ENCODE results near the gene CIB2. TPM values are rescaled to one million over a fixed set of nuclear protein-coding genes. Genes with fewer than 3 reads are reported as not detected.

Gene CIB2
- total RNA-seq, 2 experiments from 2014 or later = 1.4 to 2.2 TPM

Other genes with a start within 250 kb of the CIB2 start
- 100 to 1,000 TPM; 109 to 119 TPM for gene TBC1D2B, start 53.7 kb downstream of the CIB2 start, total RNA-seq
- gene SH2D7, start 38.9 kb downstream of the CIB2 start, total RNA-seq = under 1 TPM; 0.29 to 0.31 TPM
- gene IDH3A, start 17.9 kb upstream of the CIB2 start, total RNA-seq = 10 to 100 TPM; 80.7 to 84.2 TPM
- under 1 TPM; 0.66 to 0.81 TPM for gene ACSBG1, start 103.1 kb upstream of the CIB2 start, total RNA-seq
- 10 to 100 TPM; 29.7 TPM for gene DNAJA4, start 133.1 kb upstream of the CIB2 start, total RNA-seq
- gene SKIC8, start 168.2 kb upstream of the CIB2 start, total RNA-seq = 10 to 100 TPM; 47.4 to 50.3 TPM
- gene CRABP1, start 208.9 kb upstream of the CIB2 start, total RNA-seq = not detected

Measured in activated CD8-positive, alpha-beta T cell treated with anti-CD3 and anti-CD28 coated beads, Interleukin-2, amount 10 ng/mL, durations not matched to agents 7 days and 5 days (primary cell).